HUES64 (cell line): ENCODE measurements around the gene LPP.
A peak's percentile ranks its signal among the peaks of the same experiment; 100 is the strongest.

Experiments
- H3K27ac ChIP-seq: 2 replicates; pipeline ENCODE4 v1.7.0; 2013; ENCODE audit warnings: low read depth, low read length, inconsistent platforms
- H3K27me3 ChIP-seq: 2 replicates; pipeline ENCODE4 v1.6.1; 2013; ENCODE audit warnings: mild to moderate bottlenecking, low read length; ENCODE audit not compliant: insufficient read depth
- H3K36me3 ChIP-seq: 2 replicates; pipeline ENCODE4 v1.6.1; 2013; ENCODE audit warnings: mild to moderate bottlenecking, low read length; ENCODE audit not compliant: insufficient read depth
- H3K4me1 ChIP-seq: 2 replicates; pipeline ENCODE4 v1.6.1; 2013; ENCODE audit warnings: mild to moderate bottlenecking, low read length, moderate library complexity; ENCODE audit not compliant: insufficient read depth
- H3K4me3 ChIP-seq: 2 replicates; pipeline ENCODE4 v1.5.1; 2013; ENCODE audit warnings: mild to moderate bottlenecking, low read length, moderate library complexity
- H3K9ac ChIP-seq: 2 replicates; pipeline ENCODE4 v1.6.1; 2013; ENCODE audit warnings: mild to moderate bottlenecking, low read depth, low read length
- H3K9me3 ChIP-seq: 2 replicates; pipeline ENCODE4 v1.6.1; 2013; ENCODE audit warnings: low read depth, low read length; ENCODE audit not compliant: insufficient read depth
- WGBS: fragments of 150-250, 120-280 bp; methylation state at CpG from one replicate; pipeline ENCODE4 v1.1.7; 2013; ENCODE audit warnings: missing lambda C conversion rate; 5-methylcytosine and 5-hydroxymethylcytosine counted together

The LPP gene

GRCh38 chr3:188180114-188180513 lies 26.2 kb downstream of the LPP start:
- Histone ChIP-seq H3K4me1 (peaks cover 27% of the 10 kb centered on the region), H3K9me3 (no peaks in the 10 kb centered on the region), H3K9ac (no peak overlapping the region), H3K27me3 (no peaks in the 10 kb centered on the region), H3K27ac (no peak overlapping the region), H3K36me3 (no peaks in the 10 kb centered on the region; the same call in 1 of the 2 replicates), H3K4me3 (no peak overlapping the region)
- WGBS, result 96% methylated on average over 7 of the region's 7 CpGs

GRCh38 chr3:188183452-188183851 lies 29.5 kb downstream of the LPP start:
- no peak overlapping the region for H3K4me3 ChIP-seq
- H3K27ac ChIP-seq, result no peak overlapping the region
- WGBS, result 94% methylated on average over 5 of the region's 5 CpGs
- H3K4me1 ChIP-seq, result peaks cover 42% of the 10 kb centered on the region
- H3K9ac ChIP-seq, result no peak overlapping the region
- H3K9me3 ChIP-seq, result no peaks in the 10 kb centered on the region
- no peaks in the 10 kb centered on the region for H3K27me3 ChIP-seq
- H3K36me3 ChIP-seq, result no peaks in the 10 kb centered on the region; the same call in 1 of the 2 replicates

- 74% methylated on average over 3 of the region's 3 CpGs for WGBS
- Histone ChIP-seq H3K27ac (no peak overlapping the region), H3K9me3 (no peaks in the 10 kb centered on the region), H3K4me3 (no peak overlapping the region), H3K36me3 (no peaks in the 10 kb centered on the region; the same call in 1 of the 2 replicates), H3K9ac (no peak overlapping the region), H3K27me3 (no peaks in the 10 kb centered on the region), H3K4me1 (peaks cover 39% of the 10 kb centered on the region)
These were observed 30.2 kb downstream of the LPP start for GRCh38 chr3:188184160-188184559.

- H3K27ac ChIP-seq, result no peak overlapping the region
- no peak overlapping the region for H3K4me3 ChIP-seq
- H3K9ac ChIP-seq, result no peak overlapping the region
- H3K27me3 ChIP-seq, result no peaks in the 10 kb centered on the region
- no peaks in the 10 kb centered on the region; the same call in 1 of the 2 replicates for H3K36me3 ChIP-seq
- WGBS, result 65% methylated on average over 3 of the region's 3 CpGs
- H3K9me3 ChIP-seq, result no peaks in the 10 kb centered on the region
- peaks cover 34% of the 10 kb centered on the region for H3K4me1 ChIP-seq
These were observed 30.7 kb downstream of the LPP start for GRCh38 chr3:188184649-188185048.

- Histone ChIP-seq H3K9me3 (no peaks in the 10 kb centered on the region), H3K36me3 (no peaks in the 10 kb centered on the region; the same call in 1 of the 2 replicates), H3K27ac (peak overlapping the region; percentile 71), H3K9ac (peak overlapping the region; percentile 15; the same call in 1 of the 2 replicates), H3K4me1 (peaks cover 30% of the 10 kb centered on the region), H3K4me3 (no peak overlapping the region), H3K27me3 (no peaks in the 10 kb centered on the region)
- WGBS, result 52% methylated on average over 7 of the region's 7 CpGs
These were observed 31.8 kb downstream of the LPP start for GRCh38 chr3:188185717-188186251.

- no peaks in the 10 kb centered on the region for H3K27me3 ChIP-seq
- 94% methylated on average over 2 of the region's 2 CpGs for WGBS
- H3K36me3 ChIP-seq, result no peaks in the 10 kb centered on the region; the same call in 1 of the 2 replicates
- H3K9me3 ChIP-seq, result no peaks in the 10 kb centered on the region
- H3K4me3 ChIP-seq, result no peak overlapping the region
- H3K4me1 ChIP-seq, result peaks cover 30% of the 10 kb centered on the region
- H3K9ac ChIP-seq, result no peak overlapping the region
- H3K27ac ChIP-seq, result no peak overlapping the region
These were observed 33.1 kb downstream of the LPP start for GRCh38 chr3:188187053-188187452.

- Histone ChIP-seq H3K9ac (no peak overlapping the region), H3K27me3 (no peaks in the 10 kb centered on the region), H3K36me3 (no peaks in the 10 kb centered on the region; the same call in 1 of the 2 replicates), H3K4me3 (no peak overlapping the region), H3K9me3 (no peaks in the 10 kb centered on the region), H3K27ac (no peak overlapping the region), H3K4me1 (peaks cover 27% of the 10 kb centered on the region)
These were observed 35.0 kb downstream of the LPP start for GRCh38 chr3:188188911-188189310.

GRCh38 chr3:188191460-188191859 lies 37.5 kb downstream of the LPP start:
- Histone ChIP-seq H3K4me3 (no peak overlapping the region), H3K36me3 (no peaks in the 10 kb centered on the region; the same call in 1 of the 2 replicates), H3K4me1 (peaks cover 16% of the 10 kb centered on the region), H3K9me3 (no peaks in the 10 kb centered on the region), H3K27me3 (no peaks in the 10 kb centered on the region), H3K27ac (no peak overlapping the region), H3K9ac (no peak overlapping the region)
- whole genome bisulfite sequencing, result 91% methylated on average over 3 of the region's 3 CpGs

GRCh38 chr3:188192034-188192433 lies 38.1 kb downstream of the LPP start:
- Histone ChIP-seq H3K4me1 (peaks cover 20% of the 10 kb centered on the region), H3K9me3 (no peaks in the 10 kb centered on the region), H3K36me3 (no peaks in the 10 kb centered on the region; the same call in 1 of the 2 replicates), H3K4me3 (no peak overlapping the region), H3K27ac (no peak overlapping the region), H3K9ac (no peak overlapping the region), H3K27me3 (no peaks in the 10 kb centered on the region)
- 100% methylated on average over 1 of the region's 2 CpGs for WGBS

GRCh38 chr3:188194332-188194731 lies 40.4 kb downstream of the LPP start:
- H3K27ac ChIP-seq, result no peak overlapping the region
- 94% methylated on average over 2 of the region's 2 CpGs for WGBS

GRCh38 chr3:188196232-188196990 lies 42.5 kb downstream of the LPP start:
- Histone ChIP-seq H3K27me3 (no peaks in the 10 kb centered on the region), H3K4me1 (peaks cover 29% of the 10 kb centered on the region), H3K9ac (no peak overlapping the region), H3K9me3 (no peaks in the 10 kb centered on the region), H3K36me3 (no peaks in the 10 kb centered on the region; the same call in 1 of the 2 replicates), H3K27ac (no peak overlapping the region), H3K4me3 (no peak overlapping the region)
- 81% methylated on average over 6 of the region's 6 CpGs for whole genome bisulfite sequencing

More at GRCh38 chr3:188194332-188194731, 40.4 kb downstream of the LPP start:
- Histone ChIP-seq H3K4me3 (no peak overlapping the region), H3K9ac (no peak overlapping the region), H3K36me3 (no peaks in the 10 kb centered on the region; the same call in 1 of the 2 replicates), H3K4me1 (peaks cover 29% of the 10 kb centered on the region), H3K27me3 (no peaks in the 10 kb centered on the region), H3K9me3 (no peaks in the 10 kb centered on the region)
